Fibroblast of lung (primary cell): ENCODE measurements around the gene SRSF5. TPM values are rescaled to one million over a fixed set of nuclear protein-coding genes. Genes with fewer than 3 reads are reported as not detected.

Experiments
- DNase-seq, 2 donors: peaks; one replicate each; pipeline versions ENCODE4 v3.0.0 to v3.0.0-alpha.2; 2010; ENCODE audit warnings: low read depth in 2 of 2
- H2AFZ ChIP-seq: 2 replicates; pipeline ENCODE4 v1.5.1; 2012; ENCODE audit warnings: low read length, control low read depth, inconsistent platforms
- H3K27ac ChIP-seq: 2 replicates; pipeline ENCODE4 v1.5.1; 2011; ENCODE audit warnings: low read length, control low read depth; ENCODE audit not compliant: insufficient read depth
- H3K27me3 ChIP-seq: 2 replicates; pipeline ENCODE4 v1.5.1; 2011; ENCODE audit warnings: mild to moderate bottlenecking, low read length; ENCODE audit not compliant: control insufficient read depth, insufficient read depth
- H3K36me3 ChIP-seq: 2 replicates; pipeline ENCODE4 v1.5.1; 2011; ENCODE audit warnings: low read length; ENCODE audit not compliant: control insufficient read depth, insufficient read depth
- H3K4me1 ChIP-seq: 2 replicates; pipeline ENCODE4 v1.5.1; 2011; ENCODE audit warnings: low read length; ENCODE audit not compliant: control insufficient read depth, insufficient read depth; ENCODE audit errors: extremely low read depth
- H3K4me2 ChIP-seq: 2 replicates; pipeline ENCODE4 v1.5.1; 2011; ENCODE audit warnings: low read length, control low read depth; ENCODE audit not compliant: insufficient read depth; ENCODE audit errors: extremely low read depth
- H3K4me3 ChIP-seq, 4 experiments: fragments of 200-600 bp in 1 of 4; sonication (generic) in 1 of 4; replicated peaks in 1 of 4; 2 replicates each; pipeline ENCODE4 v1.5.1; 2011 to 2016; ENCODE audit warnings: low read length in 4 of 4, low read depth in 3 of 4, mild to moderate bottlenecking in 3 of 4, control low read depth in 2 of 4, inconsistent platforms in 1 of 4, mixed read lengths in 1 of 4; ENCODE audit not compliant: insufficient read depth in 1 of 4; ENCODE audit errors: control extremely low read depth in 1 of 4
- H3K79me2 ChIP-seq: 2 replicates; pipeline ENCODE4 v1.5.1; 2012; ENCODE audit warnings: mild to moderate bottlenecking, low read length, inconsistent platforms; ENCODE audit not compliant: control insufficient read depth, insufficient read depth
- H3K9ac ChIP-seq: 2 replicates; pipeline ENCODE4 v1.5.1; 2011; ENCODE audit warnings: mild to moderate bottlenecking, low read length, control low read depth; ENCODE audit not compliant: insufficient read depth
- H3K9me3 ChIP-seq: 2 replicates; pipeline ENCODE4 v1.5.1; 2012; ENCODE audit warnings: low read depth, low read length; ENCODE audit not compliant: control insufficient read depth, insufficient read depth
- H4K20me1 ChIP-seq: 2 replicates; pipeline ENCODE4 v1.5.1; 2011; ENCODE audit warnings: low read length; ENCODE audit not compliant: control insufficient read depth, insufficient read depth; ENCODE audit errors: extremely low read depth
- CTCF ChIP-seq, 2 donors: IDR thresholded peaks in 1 of 2; conservative IDR thresholded peaks in 1 of 2; 1 replicate in 1 of 2; 2 replicates in 1 of 2; pipeline ENCODE4 v1.5.1; 2011 to 2012; ENCODE audit warnings: low read length in 2 of 2, control low read depth in 1 of 2, inconsistent platforms in 1 of 2, low read depth in 1 of 2, mild to moderate bottlenecking in 1 of 2
- EZH2 ChIP-seq: IDR thresholded peaks from 2 replicates; pipeline ENCODE4 v1.5.1; 2012; ENCODE audit warnings: low read length, control low read depth, mild to moderate bottlenecking; ENCODE audit errors: missing control alignments
- polyA plus RNA-seq, 2 donors: library from polyadenylated mRNA; depleted of rRNA in 1 of 2; stranded (reverse) in 1 of 2; unstranded in 1 of 2; fragments of >200 nt; gene quantifications; 2 replicates each; pipeline ENCODE4 v1.2.1, GENCODE V29; 2011 to 2012; ENCODE audit warnings: missing spikeins in 1 of 2
- total RNA-seq: library from RNA; depleted of rRNA; stranded (reverse); fragments of >200 nt; gene quantifications from 2 replicates; pipeline ENCODE4 v1.2.1, GENCODE V29; 2014

SRSF5 gene
- total and polyA plus RNA-seq, 2 donors (not counting 1 experiment from before 2014, with no cell fraction given), result 141 to 283 TPM

GRCh38 chr14:69770559-69770958 is 3.6 kb downstream of the SRSF5 start:
- H3K4me1 ChIP-seq, result no peaks in the 10 kb centered on the region
- no peak overlapping the region for H3K4me2 ChIP-seq
- TF ChIP-seq EZH2 (no peak), CTCF (conservative IDR thresholded peaks at IDR 0.05 in 1 of 2, IDR thresholded peaks at IDR 0.05 in 1 of 2; ENCODE audit: low read depth in 1 of 2, low read length in 2 of 2) (no peak)
- no peaks in the 10 kb centered on the region for H3K9me3 ChIP-seq
- peaks cover 20% of the 10 kb centered on the region for H3K36me3 ChIP-seq
- H3K79me2 ChIP-seq, result peaks cover 35% of the 10 kb centered on the region
- no peak overlapping the region for H3K27ac ChIP-seq
- H4K20me1 ChIP-seq, result peaks cover 4% of the 10 kb centered on the region
- no peaks in the 10 kb centered on the region for H3K27me3 ChIP-seq
- H3K4me3 ChIP-seq, result no peak overlapping the region
- H3K9ac ChIP-seq, result no peak overlapping the region
- no peak for DNase-seq
- no peak overlapping the region for H2AFZ ChIP-seq

- TF ChIP-seq EZH2, result no peak
- TF ChIP-seq CTCF (conservative IDR thresholded peaks at IDR 0.05 in 1 of 2, IDR thresholded peaks at IDR 0.05 in 1 of 2; ENCODE audit: low read depth in 1 of 2, low read length in 2 of 2), result no peak
- Histone ChIP-seq H3K4me3 (no peak overlapping the region), H3K27ac (no peak overlapping the region), H3K9me3 (no peaks in the 10 kb centered on the region), H3K4me1 (no peaks in the 10 kb centered on the region), H3K27me3 (no peaks in the 10 kb centered on the region), H3K79me2 (peaks cover 35% of the 10 kb centered on the region), H2AFZ (no peak overlapping the region), H3K9ac (no peak overlapping the region), H3K4me2 (no peak overlapping the region), H3K36me3 (peaks cover 23% of the 10 kb centered on the region), H4K20me1 (peaks cover 4% of the 10 kb centered on the region)
- no peak for DNase-seq
Measured at GRCh38 chr14:69771136-69771535, 4.2 kb downstream of the SRSF5 start.

GRCh38 chr14:69772082-69773017 is 5.4 kb downstream of the SRSF5 start:
- Histone ChIP-seq H3K27ac (no peak overlapping the region), H3K4me2 (no peak overlapping the region), H3K4me1 (no peaks in the 10 kb centered on the region), H3K9ac (no peak overlapping the region), H3K79me2 (peaks cover 32% of the 10 kb centered on the region), H3K9me3 (no peaks in the 10 kb centered on the region), H3K36me3 (peaks cover 24% of the 10 kb centered on the region), H3K27me3 (no peaks in the 10 kb centered on the region), H2AFZ (no peak overlapping the region), H3K4me3 (no peak overlapping the region), H4K20me1 (peaks cover 4% of the 10 kb centered on the region)
- no peak for DNase-seq
- TF ChIP-seq EZH2 (no peak), CTCF (conservative IDR thresholded peaks at IDR 0.05 in 1 of 2, IDR thresholded peaks at IDR 0.05 in 1 of 2; ENCODE audit: low read depth in 1 of 2, low read length in 2 of 2) (no peak)
